ENCODE measurements around the gene TMEM108.

GRCh38 chr3:133055339-133055738 lies 17.1 kb downstream of the TMEM108 start:
- no peak for TF ChIP-seq TAF1 (IDR thresholded peaks at IDR 0.05; ENCODE audit: borderline replicate concordance, low read depth, low read length)
- no peak for TF ChIP-seq POLR2A (IDR thresholded peaks at IDR 0.05; ENCODE audit: low read depth, low read length)
- TF ChIP-seq POLR2AphosphoS5 (IDR thresholded peaks at IDR 0.05; ENCODE audit: low read depth, low read length), result no peak
